Stimulated activated CD4-positive, alpha-beta T cell treated with anti-CD3 and anti-CD28 coated beads, Interleukin-4, amount 100 ng/mL, for 1 hour (primary cell): ENCODE results near the gene SZT2.
"Not testable (repeated sequence)": the region's sequence is repeated elsewhere in the genome, so short reads cannot be mapped to it uniquely, and the experiment has no call there.

Experiments used
- DNase-seq: peaks from one replicate; pipeline ENCODE4 v3.0.0-alpha.2; 2020

Gene SZT2

DNA sequence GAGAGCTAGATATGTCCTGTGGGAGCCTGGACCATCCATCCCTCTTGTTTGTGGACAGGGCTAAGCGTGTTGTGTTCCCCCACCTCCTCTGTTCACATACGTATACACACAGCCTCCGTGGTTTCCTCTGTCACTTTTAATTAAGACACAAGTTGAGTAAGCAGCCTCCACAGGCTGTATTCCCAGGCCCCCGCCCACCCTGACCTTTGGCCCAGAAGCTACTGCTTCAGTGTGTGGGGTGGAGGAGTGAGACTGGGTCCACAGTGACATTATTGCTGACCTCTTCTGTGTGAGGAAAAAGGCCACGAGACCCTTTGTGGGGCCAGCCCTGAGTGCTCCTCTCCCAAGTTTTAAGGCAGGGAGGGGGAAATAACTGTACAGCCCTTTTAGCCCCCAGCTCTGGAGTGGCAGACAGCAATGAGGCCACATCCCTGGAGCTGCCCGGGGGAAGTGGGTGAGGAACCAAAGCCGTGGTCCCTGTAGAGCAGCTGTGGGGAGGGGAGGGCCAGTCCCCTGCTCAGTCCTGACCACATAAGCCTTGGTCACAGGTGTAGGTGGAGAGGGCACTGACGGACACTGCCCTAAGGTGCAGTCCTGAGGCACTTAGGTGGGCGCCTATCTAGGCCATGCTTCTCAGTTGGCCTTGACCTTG lies 26.3 kb upstream of the SZT2 start:
- DNase-seq = no peak

DNA sequence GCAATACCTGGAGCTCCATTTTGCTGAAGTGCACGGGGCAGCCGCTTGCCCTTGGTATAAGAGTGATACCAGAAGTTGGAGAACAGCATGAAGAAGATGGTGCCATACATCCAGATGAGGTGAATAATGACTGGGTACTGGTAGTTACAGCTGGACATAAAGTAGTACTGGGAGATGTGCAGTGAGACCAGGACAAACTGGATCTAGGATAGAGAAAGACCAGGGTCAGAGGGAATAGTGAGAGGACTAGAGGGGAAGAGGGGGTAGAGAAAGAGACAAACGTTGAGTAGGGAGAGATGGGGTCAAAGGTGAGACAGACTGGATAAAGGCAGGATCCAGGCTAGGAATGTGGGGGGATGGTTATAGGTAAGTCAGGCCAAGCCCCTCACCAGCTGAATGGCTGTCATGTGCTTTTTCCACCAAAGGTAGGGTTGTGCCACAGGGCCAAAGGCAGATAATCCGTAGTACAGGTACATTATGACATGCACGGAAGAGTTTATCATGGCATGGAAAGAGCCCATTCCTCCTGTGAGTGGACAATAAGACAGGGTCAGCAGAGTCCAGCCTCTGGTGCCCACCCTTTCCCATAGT lies 25.7 kb upstream of the SZT2 start:
- no peak for DNase-seq

DNA sequence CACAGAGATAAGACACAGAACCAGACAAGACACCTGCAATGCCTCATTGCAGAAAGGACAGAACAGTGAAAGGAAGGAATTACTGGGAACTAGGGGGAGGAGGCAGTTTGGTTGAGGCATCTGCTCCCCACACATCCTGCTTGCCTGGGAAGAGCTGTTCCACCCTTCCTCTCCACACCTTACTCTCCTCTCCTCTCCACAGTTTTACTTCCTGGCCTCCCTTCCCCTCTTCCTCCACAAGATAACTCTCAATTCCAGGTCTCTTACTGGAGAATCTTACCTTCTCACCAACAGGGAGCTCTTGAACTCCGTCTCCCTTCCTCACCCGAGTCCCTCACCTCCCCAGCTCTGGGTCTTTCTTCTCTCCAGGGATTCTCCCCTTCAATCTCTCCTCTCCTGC lies 24.0 kb upstream of the SZT2 start:
- DNase-seq = no peak

GRCh38 chr1:43366179-43366578 lies 23.5 kb upstream of the SZT2 start:
- peak; percentile 15 for DNase-seq

GRCh38 chr1:43366601-43367025 lies 23.1 kb upstream of the SZT2 start:
- DNase-seq = no peak

DNA sequence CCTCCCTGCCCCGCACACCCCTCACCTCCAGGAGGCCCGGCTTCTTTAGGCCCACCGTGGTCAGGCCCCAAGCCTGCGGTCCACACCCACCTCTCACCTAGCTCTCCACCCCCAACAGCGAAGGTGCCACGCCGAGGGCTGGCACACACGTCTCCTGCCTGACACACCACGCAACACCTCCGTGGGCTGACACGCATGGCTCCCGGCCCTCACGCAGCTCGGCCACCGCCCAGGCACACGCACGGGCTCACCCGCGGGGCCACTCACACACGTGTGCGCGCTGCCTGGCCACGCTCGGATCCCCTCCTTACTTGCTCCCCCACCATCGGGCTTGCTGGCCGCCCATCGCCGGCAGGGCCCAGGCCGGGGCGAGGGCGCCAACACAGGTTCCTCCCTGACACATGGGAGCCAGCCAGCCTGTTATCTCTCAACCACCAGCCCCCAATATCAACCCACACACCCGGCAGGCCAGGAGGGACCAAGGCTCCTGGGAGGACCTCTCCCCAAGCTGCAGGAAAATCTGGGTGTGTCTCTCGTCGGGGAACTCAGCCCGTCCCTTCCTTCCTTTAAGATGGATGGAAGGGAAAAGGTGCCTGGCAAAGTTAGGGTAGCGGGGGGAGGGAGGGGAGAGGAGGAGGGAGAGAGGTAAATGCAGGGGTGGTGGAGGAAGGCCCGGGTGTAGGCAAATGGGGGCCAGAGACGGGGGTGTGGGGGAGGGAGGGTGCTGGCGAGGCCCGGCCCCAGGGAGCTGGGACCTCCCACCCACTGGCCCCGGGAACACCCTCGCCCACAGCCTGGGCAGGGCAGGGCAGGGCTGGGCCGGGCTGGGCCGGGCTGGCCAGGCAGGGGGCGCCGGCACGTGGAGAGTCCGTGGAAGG lies 22.4 kb upstream of the SZT2 start:
- DNase-seq = peak; percentile 46

- DNase-seq = peak; percentile 90
Measured at GRCh38 chr1:43367904-43368645, 21.6 kb upstream of the SZT2 start, which contains the start of gene ELOVL1. ELOVL1 (minus strand) TSS chr1:43368011; CDS start chr1:43365609, 2,402 bp downstream.

DNA sequence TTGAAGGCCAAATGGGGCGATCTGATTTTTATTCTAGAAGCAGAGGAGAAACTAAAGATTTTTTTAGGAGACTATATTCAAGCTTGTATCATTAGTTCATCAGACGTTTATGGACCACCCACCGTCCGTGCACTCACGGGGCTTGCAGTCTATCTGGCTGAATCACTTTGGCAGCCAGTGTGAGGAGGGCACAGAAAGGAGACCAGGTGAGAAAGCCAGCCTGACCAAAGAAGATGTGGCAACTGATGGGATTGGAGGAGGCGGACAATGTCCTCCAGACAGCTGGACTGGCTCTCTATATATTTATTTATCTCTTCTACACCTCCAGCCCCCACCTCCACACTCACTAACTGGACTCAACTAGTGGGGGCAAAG lies 21.1 kb upstream of the SZT2 start:
- no peak for DNase-seq

DNA sequence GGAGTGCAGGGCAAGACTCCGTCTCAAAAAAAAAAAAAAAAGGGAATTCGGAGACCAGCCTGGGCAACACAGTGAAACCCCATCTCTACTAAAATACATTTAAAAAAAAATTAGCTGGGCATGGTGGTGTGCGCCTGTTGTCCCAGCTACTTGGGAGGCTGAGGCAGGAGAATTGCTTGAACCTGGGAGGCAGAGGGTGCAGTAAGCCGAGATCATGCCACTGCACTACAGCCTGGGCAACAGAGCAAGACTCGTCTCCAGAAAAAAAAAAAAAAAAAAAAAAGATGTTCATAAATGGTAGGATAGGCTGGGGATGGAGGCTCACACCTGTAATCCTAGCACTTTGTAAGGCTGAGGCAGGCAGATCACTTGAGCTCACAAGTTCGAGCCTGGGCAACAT lies 19.9 kb upstream of the SZT2 start:
- DNase-seq = not testable (repeated sequence)

GRCh38 chr1:43370564-43370963 lies 19.1 kb upstream of the SZT2 start:
- no peak for DNase-seq

- DNase-seq = no peak
Measured at GRCh38 chr1:43372172-43372571, 17.5 kb upstream of the SZT2 start.

GRCh38 chr1:43373066-43373940 lies 16.4 kb upstream of the SZT2 start:
- no peak for DNase-seq

DNA sequence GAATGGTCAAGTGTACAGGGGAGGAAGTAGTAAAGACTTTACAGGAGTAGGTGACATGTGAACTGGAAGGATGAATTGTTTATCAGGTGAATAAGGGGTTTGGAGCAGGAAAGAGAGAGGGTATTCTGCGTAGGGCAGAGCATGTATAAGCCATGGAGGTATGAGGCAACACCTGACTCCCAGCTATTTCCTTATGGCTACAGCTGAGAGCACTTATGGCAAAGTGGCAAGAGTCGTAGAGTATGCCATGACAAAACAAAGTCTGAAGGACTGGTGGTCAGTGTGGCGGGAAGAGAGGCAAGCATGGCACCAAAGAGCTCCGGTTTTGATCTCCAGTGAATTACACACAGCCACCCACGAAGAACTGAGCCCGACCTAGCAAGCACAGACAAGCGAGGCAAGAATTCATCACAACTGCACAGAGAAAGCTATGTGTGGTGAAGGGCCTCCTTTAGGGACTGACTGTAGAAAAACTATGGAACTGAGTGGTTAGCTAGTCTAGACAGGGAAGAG lies 12.9 kb upstream of the SZT2 start:
- DNase-seq = no peak

GRCh38 chr1:43377831-43378230 lies 11.9 kb upstream of the SZT2 start:
- no peak for DNase-seq

GRCh38 chr1:43379476-43379875 lies 10.2 kb upstream of the SZT2 start:
- DNase-seq = no peak

DNA sequence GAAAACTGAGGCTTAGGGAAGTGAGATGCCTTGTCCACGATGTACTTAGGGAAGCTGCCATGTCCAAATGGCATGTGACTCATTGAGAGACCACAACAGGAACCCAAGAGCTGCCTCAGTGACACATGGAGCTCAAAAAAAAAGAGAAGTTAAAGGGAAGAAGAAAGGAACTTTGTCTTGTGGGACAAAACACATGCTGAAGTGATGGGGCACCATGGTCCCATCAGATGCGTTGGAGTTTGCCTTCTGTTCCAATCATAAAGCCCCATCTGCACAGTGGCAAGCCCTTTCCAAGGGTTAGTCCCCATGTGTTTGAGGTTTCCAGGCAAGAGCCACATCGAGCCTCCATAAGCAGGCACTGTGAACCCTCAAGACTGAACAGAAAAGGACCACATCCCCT lies 8.1 kb upstream of the SZT2 start:
- no peak for DNase-seq

DNA sequence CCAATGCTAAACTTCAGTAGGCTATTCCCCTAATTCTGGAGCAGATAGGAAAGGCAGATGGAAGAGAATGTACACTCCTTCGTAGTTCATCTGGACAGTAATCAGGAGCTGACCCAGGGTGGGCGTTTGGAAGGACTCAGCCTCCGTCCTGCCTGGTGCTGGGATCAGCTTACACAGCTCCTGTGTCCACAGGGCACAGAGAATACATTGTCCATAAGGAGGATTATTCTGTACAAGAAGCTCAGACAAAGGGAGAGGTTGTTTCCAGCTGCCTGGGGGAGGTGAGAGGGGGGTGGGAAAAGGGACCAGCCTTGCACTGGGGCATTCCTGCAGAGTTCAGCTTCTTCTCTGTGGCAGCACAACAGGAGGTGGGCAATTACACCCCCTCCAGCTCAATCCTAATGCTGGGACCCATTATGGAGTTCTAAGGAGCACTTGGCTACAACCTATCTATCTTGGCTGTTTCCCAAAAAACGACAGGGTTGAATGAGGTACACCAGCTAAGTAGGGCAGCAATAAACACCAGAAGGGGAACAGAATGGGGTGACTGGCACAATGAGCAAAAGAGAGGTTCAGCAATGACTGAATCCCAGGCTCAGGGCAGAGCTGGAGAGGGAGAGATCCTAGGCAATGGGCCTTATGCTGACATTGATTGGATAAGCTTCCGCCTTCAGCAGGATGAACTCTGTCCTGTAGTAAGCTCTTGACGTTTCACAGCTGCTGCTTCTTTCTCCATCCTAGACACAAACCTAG lies 7.5 kb upstream of the SZT2 start:
- DNase-seq = no peak

DNA sequence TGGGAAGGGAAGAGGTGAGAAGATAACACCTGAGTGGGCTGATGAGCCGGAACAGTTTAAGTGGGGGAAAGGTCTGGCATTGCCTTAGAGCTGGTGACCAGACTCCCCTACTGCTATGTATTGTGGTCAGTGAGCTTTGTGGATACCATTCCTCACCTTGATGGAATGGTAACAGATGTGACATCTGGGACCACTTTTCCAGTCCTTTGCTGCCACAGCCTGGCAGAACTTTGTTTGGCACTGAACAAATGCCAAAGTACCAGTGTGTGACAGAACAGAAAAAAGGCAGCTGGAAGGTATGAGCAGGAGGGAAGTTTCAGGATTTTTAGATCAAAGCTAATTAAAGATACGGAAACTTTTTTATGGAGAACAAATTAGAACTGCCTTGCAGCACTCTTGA lies 6.2 kb upstream of the SZT2 start:
- DNase-seq = no peak

- DNase-seq = no peak
Measured at GRCh38 chr1:43386676-43387075, 3.0 kb upstream of the SZT2 start.

DNA sequence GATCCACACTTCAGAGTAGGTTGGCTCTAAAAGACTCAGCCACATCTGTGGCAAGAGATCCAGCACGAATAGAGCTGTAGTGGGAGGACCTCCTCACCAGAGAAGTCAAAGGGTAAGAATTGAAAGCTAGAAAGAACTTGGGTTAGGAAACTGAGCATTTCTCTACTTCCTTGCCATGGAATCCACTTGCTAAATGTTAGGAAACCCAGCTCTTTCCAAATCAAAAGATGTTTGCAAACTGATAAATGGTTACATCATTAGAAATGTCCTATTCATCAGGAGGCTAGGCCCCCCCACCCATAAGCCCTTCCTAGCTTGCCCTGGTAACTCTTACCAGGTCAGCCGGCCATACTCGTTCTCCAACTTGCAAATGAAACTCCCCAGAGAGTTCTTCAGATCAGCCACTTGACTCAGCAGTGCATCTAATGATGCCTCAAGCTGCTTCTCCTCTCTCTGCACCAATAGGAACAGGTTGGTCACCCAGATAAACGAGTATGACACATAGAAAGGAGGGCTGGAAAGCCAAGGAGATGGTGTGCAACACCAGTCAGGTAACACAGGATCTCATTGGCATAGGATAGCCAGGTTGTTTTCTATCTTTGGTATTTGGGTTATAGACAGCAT lies 1.6 kb upstream of the SZT2 start:
- no peak for DNase-seq

- no peak for DNase-seq
Measured at GRCh38 chr1:43388613-43389012, 1.1 kb upstream of the SZT2 start.
